ENCODE measurements around the gene CPTP.
A peak's percentile ranks its signal among the peaks of the same experiment; 100 is the strongest.

Gene CPTP

GRCh38 chr1:1332774-1333480 is 8.3 kb downstream of the CPTP start:
- DNase-seq (ENCODE audit: low read depth in 2 of 2, low spot score in 1 of 2) = no peak

- no peak for DNase-seq (ENCODE audit: low read depth in 2 of 2, low spot score in 1 of 2)
Observed at GRCh38 chr1:1333551-1334241, 9.1 kb downstream of the CPTP start.

GRCh38 chr1:1334835-1335234 is 10.2 kb downstream of the CPTP start:
- DNase-seq (ENCODE audit: low read depth in 2 of 2, low spot score in 1 of 2) = no peak

DNA sequence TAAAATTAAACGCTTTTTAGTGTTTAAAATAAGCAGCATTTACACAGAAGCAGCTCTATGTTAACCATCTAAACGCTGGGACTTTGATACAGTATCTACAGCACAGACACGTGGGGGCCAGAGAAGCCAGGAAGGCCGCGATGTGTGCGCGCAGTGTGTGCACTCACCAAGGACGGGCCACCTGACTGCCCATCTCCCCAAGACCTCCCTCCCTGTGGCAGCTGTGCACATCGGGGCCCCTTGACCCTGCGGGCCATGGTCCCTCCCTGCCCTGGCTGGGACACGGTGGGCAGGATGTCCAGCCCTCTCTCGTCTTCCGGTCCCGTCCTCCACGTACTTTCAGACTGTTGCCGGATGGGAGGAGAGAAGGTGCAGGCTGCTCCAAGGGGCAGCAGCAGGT is 10.7 kb downstream of the CPTP start:
- DNase-seq (ENCODE audit: low read depth in 2 of 2, low spot score in 1 of 2) = no peak

- no peak for DNase-seq (ENCODE audit: low read depth in 2 of 2, low spot score in 1 of 2)
Observed at GRCh38 chr1:1335792-1336248, 11.2 kb downstream of the CPTP start.

DNA sequence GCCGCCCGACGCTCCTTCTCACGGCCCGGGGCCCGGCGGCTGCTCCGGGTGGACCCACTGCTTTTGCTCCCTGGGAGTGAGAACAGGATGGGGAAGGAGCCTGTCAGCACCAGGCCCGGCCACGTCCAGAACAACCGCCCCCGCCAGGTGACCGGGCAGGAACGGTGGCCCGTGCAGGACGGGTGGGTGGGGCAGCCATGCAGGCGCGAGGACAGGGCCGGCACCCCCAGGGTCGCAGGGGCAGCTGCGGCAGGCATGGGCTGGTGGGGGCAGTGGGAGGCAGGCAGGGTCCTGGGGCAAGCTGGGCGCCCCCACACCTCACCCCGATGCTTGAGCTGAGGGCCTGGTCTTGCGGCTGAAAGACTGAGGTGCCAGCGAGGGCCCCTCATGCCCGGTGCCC is 11.8 kb downstream of the CPTP start:
- DNase-seq (ENCODE audit: low read depth in 2 of 2, low spot score in 1 of 2) = no peak

DNA sequence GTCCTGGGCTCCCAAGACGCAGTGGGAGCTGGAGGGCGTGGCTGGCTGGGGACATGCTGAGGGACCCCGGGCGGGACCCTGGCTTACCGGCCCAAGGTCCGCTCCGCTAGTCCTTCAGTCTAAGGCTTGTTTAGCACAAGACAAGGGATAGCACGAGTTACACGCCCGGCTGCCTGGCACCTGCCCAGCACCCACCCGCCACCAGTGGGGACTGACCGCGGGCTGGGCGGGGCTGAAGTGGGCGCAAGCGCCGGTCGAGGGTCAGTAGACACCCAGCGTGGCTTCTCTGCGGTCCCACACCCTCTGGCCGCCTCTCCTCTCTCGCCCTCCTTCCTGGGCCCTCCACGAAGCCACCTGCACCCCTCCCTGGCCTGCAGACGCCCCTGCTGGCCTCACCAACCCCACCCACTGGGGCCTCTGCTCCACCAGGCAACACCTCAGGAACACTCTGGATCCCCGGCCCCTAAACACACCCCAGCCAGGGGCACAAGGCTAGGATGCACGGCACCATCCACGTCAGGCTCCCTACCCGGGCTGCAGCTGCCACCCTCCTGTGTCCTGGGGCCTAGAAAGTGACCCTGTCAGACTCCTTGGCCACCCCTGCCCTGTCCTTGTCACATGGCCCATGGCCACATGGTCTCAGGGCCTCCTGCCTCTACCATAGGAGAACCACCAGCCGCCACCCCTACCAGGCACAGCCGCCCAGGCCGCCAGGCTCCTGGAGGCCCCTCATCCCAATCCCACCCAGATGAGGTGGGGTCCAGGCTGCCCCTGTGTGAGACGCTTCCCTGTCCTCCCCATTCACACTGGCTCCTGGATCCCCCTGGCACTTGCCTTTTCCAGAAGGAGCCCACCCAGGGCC is 12.6 kb downstream of the CPTP start:
- no peak for DNase-seq (ENCODE audit: low read depth in 2 of 2, low spot score in 1 of 2)

DNA sequence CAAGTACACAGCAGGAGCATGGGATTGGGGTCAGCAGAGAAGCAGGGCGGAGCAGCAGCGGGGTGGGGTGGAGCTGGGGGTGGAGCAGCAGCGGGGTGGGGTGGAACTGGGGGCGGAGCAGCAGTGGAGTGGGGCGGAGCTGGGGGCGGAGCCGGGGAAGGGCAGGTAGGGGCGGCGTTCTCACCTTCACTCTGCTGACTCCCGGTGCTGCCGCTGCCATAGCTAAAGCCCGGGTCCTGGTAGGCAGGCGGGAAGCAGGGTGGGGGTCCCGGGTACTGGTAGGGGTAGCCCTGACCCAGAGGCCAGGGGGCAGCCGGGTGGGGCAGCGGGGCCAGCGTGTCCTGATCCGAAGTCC is 13.2 kb downstream of the CPTP start:
- no peak for DNase-seq (ENCODE audit: low read depth in 2 of 2, low spot score in 1 of 2)

DNA sequence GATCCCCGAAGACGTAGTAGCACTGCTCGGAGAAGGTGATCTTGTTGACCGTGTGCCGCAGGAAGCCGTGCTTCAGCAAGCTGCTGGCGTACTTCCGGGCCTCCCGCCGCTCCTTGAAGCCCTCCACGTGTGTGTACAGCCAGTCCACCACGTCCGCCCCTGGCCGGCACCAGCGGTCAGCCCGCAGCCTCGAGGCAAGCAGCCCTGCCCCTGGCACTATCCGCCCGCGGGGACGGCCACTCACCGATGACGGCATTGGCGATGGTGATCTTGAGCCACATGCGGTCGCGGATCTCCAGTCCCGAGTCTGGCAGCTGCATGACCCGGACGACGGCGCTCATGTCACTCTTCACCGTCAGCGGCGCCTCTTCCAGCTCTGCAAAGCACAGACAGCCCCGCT is 13.7 kb downstream of the CPTP start:
- DNase-seq (ENCODE audit: low read depth in 2 of 2, low spot score in 1 of 2) = no peak

- no peak for DNase-seq (ENCODE audit: low read depth in 2 of 2, low spot score in 1 of 2)
Observed at GRCh38 chr1:1340185-1340584, 15.6 kb downstream of the CPTP start.

DNA sequence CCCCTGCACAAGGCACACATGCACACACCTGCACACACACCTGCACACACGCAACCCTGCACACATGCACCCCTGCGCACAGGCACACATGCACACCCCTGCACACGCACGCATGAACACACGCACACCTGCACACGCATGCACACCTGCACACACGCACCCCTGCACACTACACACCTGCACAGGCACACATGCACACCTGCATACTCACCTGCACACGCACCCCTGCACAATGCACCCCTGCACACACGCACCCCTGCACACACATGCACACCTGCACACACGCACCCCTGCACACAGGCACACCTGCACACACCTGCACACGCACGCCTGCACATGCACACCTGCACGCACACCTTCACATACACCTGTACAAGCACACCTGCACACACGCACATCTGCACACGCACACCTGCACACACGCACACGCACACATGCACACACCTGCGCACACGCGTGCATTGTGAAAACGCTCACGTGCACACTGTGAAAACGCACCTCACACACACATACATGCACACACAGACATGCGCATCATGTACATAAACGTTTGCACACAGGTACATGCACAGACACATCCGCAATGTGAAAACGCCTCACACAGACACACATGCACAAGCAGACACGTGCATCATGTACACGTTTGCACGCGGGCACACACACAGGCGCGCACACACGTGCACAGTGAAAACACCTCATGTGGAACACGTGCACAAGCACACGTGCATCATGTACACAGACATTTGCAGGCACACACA is 16.4 kb downstream of the CPTP start:
- DNase-seq (ENCODE audit: low read depth in 2 of 2, low spot score in 1 of 2) = no peak

DNA sequence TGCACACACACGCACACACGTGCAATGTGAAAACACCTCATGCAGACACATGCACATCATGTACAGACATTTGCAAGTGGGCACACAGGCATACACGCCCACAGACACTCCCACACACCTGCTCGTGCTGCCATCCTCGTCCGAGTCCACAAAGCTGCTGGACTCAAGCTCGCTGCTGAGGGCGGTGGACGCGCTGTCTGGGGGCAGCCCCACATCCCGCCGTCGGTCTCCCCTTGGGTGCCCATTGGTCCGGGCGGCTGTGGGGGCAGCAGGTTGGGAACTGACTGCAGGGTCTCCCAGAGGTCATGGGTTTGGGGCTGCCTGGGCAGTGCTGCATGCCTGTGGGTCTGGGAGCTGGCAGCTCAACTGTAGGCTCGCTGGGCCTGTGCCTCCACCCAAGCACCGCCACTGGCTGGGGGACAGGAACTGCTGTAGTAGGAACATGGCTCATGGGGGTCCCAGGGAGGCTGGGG is 17.0 kb downstream of the CPTP start:
- no peak for DNase-seq (ENCODE audit: low read depth in 2 of 2, low spot score in 1 of 2)

DNA sequence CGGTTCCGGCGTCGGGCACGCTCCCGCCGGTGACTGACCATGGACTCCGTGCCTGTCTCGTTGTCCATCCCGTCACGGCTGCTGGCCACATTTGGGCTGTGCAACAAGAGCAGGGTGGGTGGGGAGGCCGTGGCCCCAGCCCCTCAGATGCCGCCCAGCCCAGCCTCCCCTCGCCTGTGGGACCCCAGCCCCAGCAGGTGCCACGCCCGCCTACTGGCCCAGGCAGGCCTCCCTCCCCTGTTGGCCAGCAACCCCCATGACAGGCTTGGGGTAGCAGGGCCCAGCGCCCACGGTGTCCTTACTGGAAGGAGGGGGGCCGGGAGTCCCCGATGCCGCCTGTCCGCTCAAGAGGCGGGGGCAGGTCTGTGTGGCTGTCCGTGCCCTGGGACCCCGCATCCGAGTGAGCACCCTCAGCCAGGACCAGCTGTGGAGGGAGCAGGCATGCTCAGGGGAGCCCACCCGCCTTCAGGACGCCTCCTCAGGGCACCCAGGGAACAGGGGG is 17.5 kb downstream of the CPTP start:
- DNase-seq (ENCODE audit: low read depth in 2 of 2, low spot score in 1 of 2) = no peak

GRCh38 chr1:1342584-1343115 is 18.0 kb downstream of the CPTP start:
- no peak for DNase-seq (ENCODE audit: low read depth in 2 of 2, low spot score in 1 of 2)

GRCh38 chr1:1343811-1344421 is 19.3 kb downstream of the CPTP start:
- no peak for DNase-seq (ENCODE audit: low read depth in 2 of 2, low spot score in 1 of 2)

- DNase-seq (ENCODE audit: low read depth in 2 of 2, low spot score in 1 of 2) = peak in 1 of 2 donors; percentile 49
Observed at GRCh38 chr1:1344655-1345361, 20.2 kb downstream of the CPTP start.

DNA sequence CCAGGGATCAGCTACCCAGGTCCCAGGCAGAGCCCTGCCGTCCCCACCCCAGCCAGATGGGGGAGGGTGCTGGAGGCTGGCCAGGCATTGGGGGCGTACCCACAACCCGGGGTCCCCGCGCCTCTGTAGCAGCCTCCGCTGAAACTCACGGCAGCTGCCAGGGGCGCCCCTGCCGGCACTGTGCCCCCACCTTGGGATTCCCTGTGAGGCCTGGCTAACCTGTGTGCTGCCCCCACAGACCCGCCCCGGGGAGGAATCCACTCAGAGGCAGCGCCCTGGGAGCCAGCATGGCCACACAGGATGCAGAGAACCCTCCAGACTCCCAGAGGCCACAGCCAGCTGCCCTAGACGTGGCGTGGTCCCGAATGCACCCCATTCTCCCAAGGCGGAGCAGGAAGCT is 20.8 kb downstream of the CPTP start:
- DNase-seq (ENCODE audit: low read depth in 2 of 2, low spot score in 1 of 2) = no peak

GRCh38 chr1:1345860-1346500 is 21.4 kb downstream of the CPTP start:
- DNase-seq (ENCODE audit: low read depth in 2 of 2, low spot score in 1 of 2) = no peak

GRCh38 chr1:1346501-1346890 is 21.9 kb downstream of the CPTP start:
- DNase-seq (ENCODE audit: low read depth in 2 of 2, low spot score in 1 of 2) = no peak
